WERI-Rb-1 (cell line): ENCODE data around the gene ALLC.

Experiments used
- DNase-seq: peaks from one replicate; pipeline ENCODE4 v3.0.0-alpha.2; 2020
- H3K27ac ChIP-seq: fragments of 250-450 bp; sonication (Bioruptor Pico); 2 replicates; pipeline ENCODE4 v1.5.1; 2020; ENCODE audit warnings: mild to moderate bottlenecking, moderate library complexity
- H3K27me3 ChIP-seq: fragments of 250-450 bp; sonication (Bioruptor Pico); 2 replicates; pipeline ENCODE4 v1.5.1; 2021; ENCODE audit warnings: mild to moderate bottlenecking, low read depth, moderate library complexity; ENCODE audit not compliant: insufficient read depth, severe bottlenecking
- H3K36me3 ChIP-seq: fragments of 250-450 bp; sonication (Bioruptor Pico); 2 replicates; pipeline ENCODE4 v1.5.1; 2020; ENCODE audit warnings: mild to moderate bottlenecking, moderate library complexity
- H3K4me3 ChIP-seq: 2 replicates; pipeline ENCODE4 v1.5.1; 2011; ENCODE audit warnings: low read depth, mild to moderate bottlenecking, control low read depth, low read length
- H3K9me3 ChIP-seq: fragments of 250-450 bp; sonication (Bioruptor Pico); 2 replicates; pipeline ENCODE4 v1.5.1; 2021; ENCODE audit warnings: mild to moderate bottlenecking, moderate library complexity; ENCODE audit not compliant: severe bottlenecking
- TF ChIP-seq, protein P1 (sequence below): IDR thresholded peaks from 2 replicates; pipeline ENCODE4 v1.5.1; 2011; ENCODE audit warnings: low read depth, mild to moderate bottlenecking, control low read depth, inconsistent platforms, low read length

The ALLC gene

DNA sequence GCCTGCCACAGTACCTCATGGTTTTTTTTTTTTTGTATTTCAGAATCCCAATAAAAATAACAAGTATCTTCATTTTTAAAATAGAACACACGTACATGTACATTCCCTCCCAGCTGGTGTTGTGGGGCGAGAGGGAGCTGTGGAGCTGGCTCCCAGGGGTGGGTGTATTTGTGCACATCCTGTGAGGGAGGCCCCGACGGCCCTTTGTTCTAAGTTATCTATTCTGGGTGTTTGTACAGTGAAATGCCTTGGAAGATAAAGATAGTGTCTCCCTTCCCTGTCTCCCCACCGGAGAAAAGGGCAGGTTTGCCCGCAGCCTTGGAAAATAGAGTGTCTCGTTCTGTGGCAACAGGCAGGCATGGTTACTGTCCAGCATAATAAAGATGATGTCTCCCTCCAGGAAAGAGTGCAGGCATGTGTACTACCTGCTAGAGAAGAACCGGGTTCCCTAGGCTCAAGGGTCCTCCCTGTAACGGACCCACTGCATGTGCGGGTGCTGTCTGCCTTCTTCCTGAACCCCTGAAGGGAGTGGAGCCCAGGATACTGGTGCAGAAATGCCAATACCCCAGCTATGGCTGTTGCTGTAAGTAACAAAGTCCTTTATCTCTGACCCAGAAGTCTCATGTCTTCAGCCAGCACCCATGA lies 12.1 kb upstream of the ALLC start:
- H3K9me3 ChIP-seq = no peaks in the 10 kb centered on the region
- no peak for DNase-seq
- TF ChIP-seq, protein P1, sequence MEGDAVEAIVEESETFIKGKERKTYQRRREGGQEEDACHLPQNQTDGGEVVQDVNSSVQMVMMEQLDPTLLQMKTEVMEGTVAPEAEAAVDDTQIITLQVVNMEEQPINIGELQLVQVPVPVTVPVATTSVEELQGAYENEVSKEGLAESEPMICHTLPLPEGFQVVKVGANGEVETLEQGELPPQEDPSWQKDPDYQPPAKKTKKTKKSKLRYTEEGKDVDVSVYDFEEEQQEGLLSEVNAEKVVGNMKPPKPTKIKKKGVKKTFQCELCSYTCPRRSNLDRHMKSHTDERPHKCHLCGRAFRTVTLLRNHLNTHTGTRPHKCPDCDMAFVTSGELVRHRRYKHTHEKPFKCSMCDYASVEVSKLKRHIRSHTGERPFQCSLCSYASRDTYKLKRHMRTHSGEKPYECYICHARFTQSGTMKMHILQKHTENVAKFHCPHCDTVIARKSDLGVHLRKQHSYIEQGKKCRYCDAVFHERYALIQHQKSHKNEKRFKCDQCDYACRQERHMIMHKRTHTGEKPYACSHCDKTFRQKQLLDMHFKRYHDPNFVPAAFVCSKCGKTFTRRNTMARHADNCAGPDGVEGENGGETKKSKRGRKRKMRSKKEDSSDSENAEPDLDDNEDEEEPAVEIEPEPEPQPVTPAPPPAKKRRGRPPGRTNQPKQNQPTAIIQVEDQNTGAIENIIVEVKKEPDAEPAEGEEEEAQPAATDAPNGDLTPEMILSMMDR = no peak
- no peak overlapping the region for H3K4me3 ChIP-seq
- no peak overlapping the region for H3K27ac ChIP-seq
- no peaks in the 10 kb centered on the region for H3K27me3 ChIP-seq
- no peaks in the 10 kb centered on the region for H3K36me3 ChIP-seq

DNA sequence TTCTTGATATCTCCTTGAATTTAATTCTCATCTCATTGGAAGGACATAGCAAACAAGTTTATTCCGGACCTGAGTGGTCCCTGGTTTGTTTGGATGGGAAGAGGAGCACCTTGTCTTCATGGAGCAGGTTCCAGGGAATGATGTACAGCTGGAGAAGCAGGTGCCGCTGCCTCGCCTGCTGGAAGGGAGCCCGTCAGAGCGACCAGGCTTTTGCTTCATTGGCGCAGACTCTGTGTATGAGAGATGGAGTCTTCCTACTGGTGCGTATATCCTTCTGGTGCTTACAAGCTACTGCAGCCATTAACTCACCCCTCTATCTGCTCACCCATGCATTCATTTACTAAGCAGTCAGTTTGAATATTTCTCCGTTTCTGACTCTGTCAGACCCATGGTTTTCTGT lies 11.6 kb upstream of the ALLC start:
- Histone ChIP-seq H3K4me3 (no peak overlapping the region), H3K9me3 (no peaks in the 10 kb centered on the region), H3K27me3 (no peaks in the 10 kb centered on the region), H3K27ac (no peak overlapping the region), H3K36me3 (no peaks in the 10 kb centered on the region)
- TF ChIP-seq, protein P1 = no peak
- no peak for DNase-seq

DNA sequence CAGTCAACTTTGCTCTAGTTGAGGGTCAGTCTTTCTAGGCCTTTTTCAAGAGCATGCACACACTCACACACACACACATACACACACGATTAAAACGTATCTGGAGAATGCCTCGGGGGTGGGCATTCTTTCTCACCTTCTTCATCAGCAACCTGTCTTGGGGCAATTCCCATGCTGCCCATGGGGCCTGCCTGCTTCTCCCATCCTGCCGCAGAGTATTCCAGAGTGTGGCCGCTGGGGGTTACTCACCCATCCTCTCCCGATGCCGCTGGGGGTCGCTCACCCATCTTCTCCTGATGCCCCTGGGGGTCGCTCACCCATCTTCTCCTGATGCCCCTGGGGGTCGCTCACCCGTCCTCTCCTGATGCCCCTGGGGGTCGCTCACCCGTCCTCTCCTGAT lies 10.8 kb upstream of the ALLC start:
- no peak overlapping the region for H3K4me3 ChIP-seq
- DNase-seq = no peak
- H3K36me3 ChIP-seq = no peaks in the 10 kb centered on the region
- TF ChIP-seq, protein P1 = no peak
- H3K9me3 ChIP-seq = no peaks in the 10 kb centered on the region
- H3K27me3 ChIP-seq = no peaks in the 10 kb centered on the region
- H3K27ac ChIP-seq = no peak overlapping the region

DNA sequence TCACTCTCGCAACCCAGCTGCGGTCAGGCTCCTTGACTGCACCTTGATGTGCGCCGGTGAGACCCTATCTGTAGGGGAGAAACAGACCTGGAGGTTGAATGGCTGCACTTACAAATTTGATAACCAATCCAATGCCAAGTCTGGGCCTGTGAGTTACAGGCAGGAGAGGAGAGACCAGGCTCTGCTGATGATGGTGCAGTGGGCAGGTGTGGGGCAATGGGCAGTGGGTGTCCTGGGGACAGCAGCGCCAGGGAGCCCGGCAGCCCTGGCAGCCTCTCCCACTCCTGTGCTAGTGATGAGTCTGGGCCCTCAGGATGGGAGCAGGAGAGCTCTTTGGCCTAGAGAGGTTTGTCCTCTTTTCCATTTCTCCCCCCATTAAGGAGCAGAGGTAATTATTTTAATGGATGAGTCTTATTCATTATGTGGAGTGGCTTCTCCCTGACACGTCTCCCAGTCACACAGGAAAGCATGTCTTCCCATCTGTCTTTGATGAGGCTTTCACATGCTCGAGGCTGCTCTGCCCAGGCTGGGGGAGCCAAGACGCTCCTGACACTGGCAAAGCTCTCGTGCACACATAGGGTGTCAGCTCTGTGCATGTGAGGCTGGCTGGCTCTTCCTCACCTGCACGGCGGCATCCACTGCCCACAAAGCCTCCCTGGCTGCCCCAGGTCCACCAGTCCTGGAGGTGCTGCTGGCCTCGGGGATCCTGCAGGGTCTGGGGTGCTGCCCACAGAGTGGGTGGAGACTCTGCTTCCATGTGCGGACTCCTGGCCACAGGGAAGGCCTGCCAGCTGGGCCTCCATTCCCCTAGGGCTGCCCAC lies 10.0 kb upstream of the ALLC start:
- TF ChIP-seq, protein P1 = no peak
- Histone ChIP-seq H3K9me3 (no peaks in the 10 kb centered on the region), H3K4me3 (no peak overlapping the region), H3K27me3 (no peaks in the 10 kb centered on the region), H3K36me3 (no peaks in the 10 kb centered on the region), H3K27ac (no peak overlapping the region)
- peak; percentile 58 for DNase-seq

DNA sequence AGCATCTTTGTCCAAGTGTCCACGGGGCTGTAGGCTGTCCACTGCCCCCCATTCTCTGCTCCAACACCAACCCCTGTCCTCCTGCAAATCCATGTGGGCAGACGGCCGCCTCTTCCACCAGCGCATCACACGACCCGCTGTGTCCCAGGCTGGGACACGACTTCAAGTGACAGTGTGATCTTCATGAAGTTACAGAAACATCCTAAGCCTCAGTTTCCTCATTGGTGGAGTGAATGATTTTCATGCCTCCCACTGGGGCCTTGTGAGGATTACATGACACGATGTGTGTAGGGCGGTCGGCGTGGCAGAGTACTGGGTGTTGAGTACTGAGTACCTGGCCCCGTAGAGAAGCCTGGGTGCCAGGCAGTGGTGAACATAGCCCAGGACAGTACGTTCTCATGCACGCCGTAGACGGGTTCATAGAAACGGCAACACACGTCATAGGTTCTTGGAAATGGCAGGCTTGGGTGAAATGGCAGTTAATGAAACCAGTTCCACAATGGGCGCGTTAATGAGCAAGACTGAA lies 9.3 kb upstream of the ALLC start:
- TF ChIP-seq, protein P1 = no peak
- DNase-seq = no peak
- Histone ChIP-seq H3K27ac (no peak overlapping the region), H3K4me3 (no peak overlapping the region), H3K36me3 (no peaks in the 10 kb centered on the region), H3K9me3 (no peaks in the 10 kb centered on the region), H3K27me3 (no peaks in the 10 kb centered on the region)
